ENCODE measurements around the gene AGPAT1.
A peak's percentile ranks its signal among the peaks of the same experiment; 100 is the strongest.
"Not testable (repeated sequence)": the region's sequence is repeated elsewhere in the genome, so short reads cannot be mapped to it uniquely, and the experiment has no call there.

The AGPAT1 gene

DNA sequence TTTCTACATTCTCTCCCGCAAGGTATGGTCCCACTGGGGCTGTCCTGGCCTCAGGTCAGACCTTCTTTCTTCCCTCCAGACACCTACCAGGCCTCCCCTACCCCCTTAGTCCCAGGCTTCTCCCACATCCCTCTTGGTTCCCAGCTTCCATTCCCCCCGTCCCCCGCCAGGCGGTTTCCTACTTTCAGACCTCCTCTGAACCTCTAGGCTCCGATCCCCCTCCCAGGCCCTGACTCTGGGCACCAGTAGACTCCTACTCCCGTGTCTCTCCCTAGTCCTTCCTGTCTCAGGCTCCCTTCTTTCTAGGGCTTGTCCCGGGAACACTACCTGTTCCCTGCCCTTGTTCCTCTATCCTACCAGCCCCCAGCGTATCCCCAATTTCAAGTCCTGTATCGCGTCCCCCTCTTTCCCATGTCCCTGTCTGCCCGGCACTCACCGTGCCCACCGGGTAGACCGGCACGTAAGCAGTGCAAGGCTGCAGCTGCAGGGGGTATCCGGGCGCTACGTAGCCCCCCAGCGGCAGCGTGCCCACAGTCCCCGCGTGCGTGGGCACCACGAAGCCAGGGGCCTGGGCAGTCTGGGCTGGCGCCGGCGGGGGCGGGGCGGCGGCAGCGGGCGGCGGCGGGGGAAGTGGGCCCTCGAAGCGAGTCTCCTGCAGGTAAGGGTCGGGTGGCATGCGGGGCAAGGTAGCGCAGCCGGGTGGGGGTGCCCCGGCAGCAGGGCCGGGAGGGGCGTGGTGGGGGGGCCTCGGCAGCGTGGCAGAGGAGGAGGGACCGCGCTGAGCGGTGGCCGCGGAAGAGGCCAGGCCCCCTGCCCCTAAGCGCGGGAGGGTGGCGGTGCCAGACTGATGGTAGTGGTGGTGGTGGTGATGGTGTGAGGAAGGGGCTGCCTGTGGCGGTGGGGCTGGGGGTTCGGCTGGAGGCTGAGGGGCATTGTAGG lies 25.7 kb downstream of the AGPAT1 start:
- TF ChIP-seq, protein P1, sequence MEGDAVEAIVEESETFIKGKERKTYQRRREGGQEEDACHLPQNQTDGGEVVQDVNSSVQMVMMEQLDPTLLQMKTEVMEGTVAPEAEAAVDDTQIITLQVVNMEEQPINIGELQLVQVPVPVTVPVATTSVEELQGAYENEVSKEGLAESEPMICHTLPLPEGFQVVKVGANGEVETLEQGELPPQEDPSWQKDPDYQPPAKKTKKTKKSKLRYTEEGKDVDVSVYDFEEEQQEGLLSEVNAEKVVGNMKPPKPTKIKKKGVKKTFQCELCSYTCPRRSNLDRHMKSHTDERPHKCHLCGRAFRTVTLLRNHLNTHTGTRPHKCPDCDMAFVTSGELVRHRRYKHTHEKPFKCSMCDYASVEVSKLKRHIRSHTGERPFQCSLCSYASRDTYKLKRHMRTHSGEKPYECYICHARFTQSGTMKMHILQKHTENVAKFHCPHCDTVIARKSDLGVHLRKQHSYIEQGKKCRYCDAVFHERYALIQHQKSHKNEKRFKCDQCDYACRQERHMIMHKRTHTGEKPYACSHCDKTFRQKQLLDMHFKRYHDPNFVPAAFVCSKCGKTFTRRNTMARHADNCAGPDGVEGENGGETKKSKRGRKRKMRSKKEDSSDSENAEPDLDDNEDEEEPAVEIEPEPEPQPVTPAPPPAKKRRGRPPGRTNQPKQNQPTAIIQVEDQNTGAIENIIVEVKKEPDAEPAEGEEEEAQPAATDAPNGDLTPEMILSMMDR (IDR thresholded peaks at IDR 0.05): no peak
- DNase-seq (ENCODE audit: low spot score): no peak
- H3K4me3 ChIP-seq: peak overlapping the region; percentile 97
- peak overlapping the region in 1 of 2 donors; percentile 93 for H3K27ac ChIP-seq

DNA sequence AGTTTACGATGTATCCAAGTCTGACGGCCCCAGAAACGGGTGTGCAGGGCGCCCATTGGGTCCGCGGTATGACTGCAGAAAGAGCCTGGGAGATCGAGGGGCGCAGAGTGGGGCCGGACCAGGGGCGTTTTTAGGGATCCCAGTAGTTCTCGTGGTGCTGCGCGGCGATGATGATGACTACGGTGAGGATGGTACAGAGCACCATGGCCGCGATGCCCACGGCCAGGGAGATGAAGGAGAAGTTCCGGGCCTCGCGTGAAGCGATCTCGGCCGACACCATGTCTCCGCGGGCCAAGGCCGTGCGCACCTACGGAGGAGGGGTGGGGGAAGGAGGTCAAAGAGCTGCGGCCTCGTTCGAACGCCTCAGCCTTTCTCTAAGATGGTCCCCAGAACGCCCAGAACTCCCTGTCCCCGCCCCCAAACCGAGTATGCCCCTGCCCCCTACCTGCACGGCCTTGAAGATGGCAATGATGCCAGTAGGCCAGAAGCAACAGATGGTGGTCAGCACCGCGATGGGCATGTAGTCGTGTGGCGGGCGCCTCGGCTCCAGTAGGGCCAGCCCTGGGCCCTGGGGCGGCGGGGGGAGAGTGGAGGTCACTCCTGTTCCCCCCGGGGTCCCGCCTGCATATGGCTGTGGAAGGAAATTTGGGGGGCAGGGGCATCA lies 26.7 kb downstream of the AGPAT1 start:
- Histone ChIP-seq H3K27ac (no peak overlapping the region), H3K4me3 (peak overlapping the region; percentile 9)
- DNase-seq (ENCODE audit: low spot score): no peak
- TF ChIP-seq, protein P1 (IDR thresholded peaks at IDR 0.05): no peak

DNA sequence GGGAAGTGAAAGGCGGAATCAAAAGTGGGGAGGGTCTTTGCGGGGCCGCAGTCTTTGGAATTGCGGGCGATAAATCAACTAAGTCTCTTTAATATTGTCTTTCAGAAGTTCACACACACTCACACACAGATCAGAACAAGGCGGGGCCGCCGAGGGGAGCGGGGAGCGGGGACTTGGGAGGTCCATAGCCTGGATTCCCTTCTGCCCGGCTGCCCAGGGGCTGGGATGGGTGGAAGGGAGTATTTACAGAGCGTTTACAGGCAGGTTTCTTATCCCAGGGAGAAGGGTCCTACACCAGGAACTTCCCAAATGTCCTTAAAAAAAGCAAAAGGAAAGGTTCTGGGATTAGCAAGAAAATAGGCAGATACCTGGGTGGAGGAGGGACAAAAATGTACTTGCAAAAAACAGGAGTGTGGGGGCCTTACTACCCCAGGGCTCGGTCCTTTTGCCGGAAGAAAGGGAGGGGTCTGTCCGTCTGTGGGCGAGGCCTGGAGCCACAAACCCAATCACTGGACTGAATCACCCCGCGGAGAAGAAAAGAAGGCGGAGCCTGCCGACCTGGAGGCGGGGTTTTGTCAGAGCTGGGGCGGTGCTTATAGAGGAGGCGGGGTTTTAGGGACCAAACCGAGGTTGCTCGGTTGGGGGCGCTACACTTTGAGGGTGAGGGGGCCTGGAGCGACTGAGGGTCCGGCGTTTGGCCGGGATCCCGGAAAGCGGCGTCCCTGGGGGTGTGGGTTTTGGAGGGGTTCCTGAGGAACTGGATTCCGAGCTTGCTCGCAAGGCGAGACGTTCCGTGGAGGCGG lies 27.4 kb downstream of the AGPAT1 start:
- peak overlapping the region; percentile 9 for H3K4me3 ChIP-seq
- DNase-seq (ENCODE audit: low spot score): no peak
- TF ChIP-seq, protein P1 (IDR thresholded peaks at IDR 0.05): no peak
- no peak overlapping the region for H3K27ac ChIP-seq

DNA sequence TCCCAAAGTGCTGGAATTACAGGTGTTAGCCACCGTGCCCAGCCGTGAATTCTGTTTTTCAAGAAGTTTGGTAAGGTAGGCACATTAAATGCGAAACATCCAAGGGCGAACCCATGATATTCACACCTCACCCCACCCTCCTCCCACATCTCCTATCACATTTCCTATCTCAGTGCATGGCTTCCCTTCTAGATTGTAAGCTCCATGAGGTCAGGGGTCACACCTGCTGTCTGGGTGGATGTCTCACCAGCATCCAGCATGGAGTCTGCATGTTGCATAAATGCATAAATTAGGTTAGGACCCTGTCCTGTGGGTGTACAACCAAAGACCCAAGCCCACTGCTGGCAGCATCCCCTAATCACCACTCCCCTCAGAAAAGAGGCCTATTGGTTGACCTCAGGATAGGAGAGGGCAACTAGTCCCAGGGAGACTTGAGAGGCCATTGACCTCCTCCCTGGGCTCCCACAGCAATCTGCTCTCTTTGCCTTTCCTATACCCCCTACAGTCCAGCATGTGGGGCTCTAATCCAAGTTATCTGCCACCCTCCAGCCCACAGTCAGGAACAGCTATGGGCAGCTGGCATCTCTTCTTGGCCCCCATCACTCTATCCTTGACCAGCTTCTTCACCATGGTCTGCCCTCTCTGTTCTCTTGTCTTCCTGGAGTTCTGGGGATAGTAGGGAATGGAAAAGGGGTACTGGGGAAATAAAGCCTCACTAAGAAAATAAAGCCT lies 28.3 kb downstream of the AGPAT1 start:
- H3K27ac ChIP-seq: no peak overlapping the region
- H3K4me3 ChIP-seq: no peak overlapping the region
- TF ChIP-seq, protein P1 (IDR thresholded peaks at IDR 0.05): no peak
- DNase-seq (ENCODE audit: low spot score): no peak

DNA sequence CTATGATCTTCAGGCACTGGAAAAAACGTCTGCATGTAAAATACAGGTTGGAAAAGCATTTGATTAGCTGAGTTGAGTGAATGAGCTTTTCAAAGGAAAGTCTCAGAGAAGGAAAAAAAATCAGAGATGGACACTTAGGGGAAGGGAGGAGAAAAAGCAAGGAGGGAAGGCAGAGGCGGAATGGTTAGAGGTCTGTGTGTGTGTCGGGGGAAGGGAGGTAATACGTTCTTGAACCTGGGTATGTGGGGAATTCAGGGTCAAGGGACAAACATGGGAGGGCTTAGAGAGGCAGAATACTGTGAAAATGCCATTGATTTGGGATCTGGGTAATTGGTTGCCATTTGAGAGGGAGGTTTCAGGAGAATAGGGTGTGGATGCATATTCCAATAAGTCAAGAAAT lies 29.2 kb downstream of the AGPAT1 start:
- Histone ChIP-seq H3K4me3 (no peak overlapping the region), H3K27ac (no peak overlapping the region)
- TF ChIP-seq, protein P1 (IDR thresholded peaks at IDR 0.05): no peak
- no peak for DNase-seq (ENCODE audit: low spot score)

DNA sequence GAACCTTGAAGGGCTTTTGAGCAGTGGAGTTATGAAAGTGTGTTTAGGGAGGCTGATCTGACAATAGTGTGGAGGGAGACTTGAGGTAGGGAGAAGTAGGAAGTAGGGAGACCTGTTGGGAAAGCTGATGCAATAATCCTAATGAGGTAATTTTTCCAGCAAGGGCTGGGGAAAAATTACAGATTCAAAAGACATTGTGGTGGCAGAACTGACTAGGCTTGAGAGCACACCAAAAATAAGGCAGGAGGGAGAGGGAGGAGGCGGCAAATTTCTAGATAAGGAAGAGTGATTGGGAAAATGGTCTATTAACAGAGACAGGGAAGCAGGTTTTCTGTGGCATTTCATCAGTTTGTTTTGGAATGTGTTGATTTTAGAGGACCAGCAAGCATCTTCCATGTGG lies 29.6 kb downstream of the AGPAT1 start:
- Histone ChIP-seq H3K4me3 (no peak overlapping the region), H3K27ac (no peak overlapping the region)
- no peak for DNase-seq (ENCODE audit: low spot score)
- TF ChIP-seq, protein P1 (IDR thresholded peaks at IDR 0.05): no peak

DNA sequence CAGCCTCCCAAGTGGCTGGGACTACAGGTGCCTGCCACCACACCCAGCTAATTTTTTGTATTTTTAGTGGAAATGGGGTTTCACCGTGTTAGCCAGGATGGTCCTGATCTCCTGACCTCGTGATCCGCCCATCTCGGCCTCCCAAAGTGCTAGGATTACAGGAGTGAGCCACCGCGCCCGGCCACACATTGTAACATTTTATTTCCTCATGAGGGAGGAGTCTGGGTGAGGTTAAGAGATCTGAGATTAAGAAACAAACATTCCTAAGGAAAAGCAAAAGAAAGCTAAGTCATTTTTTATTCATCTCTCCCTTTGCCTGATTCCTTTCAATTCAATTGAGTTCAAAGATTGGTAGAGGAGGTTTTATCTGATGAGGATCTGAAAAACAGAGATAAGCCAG lies 31.6 kb downstream of the AGPAT1 start:
- not testable (repeated sequence) for H3K4me3 ChIP-seq; H3K27ac ChIP-seq; DNase-seq (ENCODE audit: low spot score)

Data from coronary artery (tissue), 2 donors.